HG02759 (cell line): ENCODE measurements around the gene NLRC3.
"Not testable (repeated sequence)": the region's sequence is repeated elsewhere in the genome, so short reads cannot be mapped to it uniquely, and the experiment has no call there.

Experiments
- ATAC-seq: cut with Tn5 transposase; IDR thresholded peaks from one replicate; pipeline ENCODE4 v1.9.1; 2021; ENCODE audit warnings: mild to moderate bottlenecking, moderate library complexity; ENCODE audit not compliant: unreplicated experiment

NLRC3 gene

GRCh38 chr16:3548859-3549258 is 28.3 kb downstream of the NLRC3 start:
- ATAC-seq, result no peak

- no peak for ATAC-seq
Measured at GRCh38 chr16:3548445-3548844, 28.8 kb downstream of the NLRC3 start.

- ATAC-seq, result no peak
Measured at GRCh38 chr16:3546986-3547682, 30.1 kb downstream of the NLRC3 start.

- ATAC-seq, result no peak
Measured at GRCh38 chr16:3542601-3543373, 34.4 kb downstream of the NLRC3 start.

GRCh38 chr16:3541527-3542155 is 35.6 kb downstream of the NLRC3 start:
- ATAC-seq, result no peak

- no peak for ATAC-seq
Measured at GRCh38 chr16:3538222-3538621, 39.0 kb downstream of the NLRC3 start.

- no peak for ATAC-seq
Measured at GRCh38 chr16:3536851-3537250, 40.4 kb downstream of the NLRC3 start.

- ATAC-seq, result no peak
Measured at GRCh38 chr16:3536271-3536731, 40.9 kb downstream of the NLRC3 start.

- no peak for ATAC-seq
Measured at GRCh38 chr16:3534126-3534525, 43.1 kb downstream of the NLRC3 start.

- no peak for ATAC-seq
Measured at GRCh38 chr16:3532741-3533140, 44.5 kb downstream of the NLRC3 start.

GRCh38 chr16:3530371-3530914 is 46.8 kb downstream of the NLRC3 start:
- no peak for ATAC-seq

- ATAC-seq, result no peak
Measured at GRCh38 chr16:3529175-3529574, 48.0 kb downstream of the NLRC3 start.

GRCh38 chr16:3528406-3528805 is 48.8 kb downstream of the NLRC3 start:
- ATAC-seq, result no peak

- ATAC-seq, result not testable (repeated sequence)
Measured at GRCh38 chr16:3527216-3527829, 49.9 kb downstream of the NLRC3 start.

GRCh38 chr16:3525951-3526350 is 51.3 kb downstream of the NLRC3 start:
- no peak for ATAC-seq

- ATAC-seq, result no peak
Measured at GRCh38 chr16:3523281-3523680, 53.9 kb downstream of the NLRC3 start.

GRCh38 chr16:3520841-3521240 is 56.4 kb downstream of the NLRC3 start:
- no peak for ATAC-seq

- no peak for ATAC-seq
Measured at GRCh38 chr16:3520413-3520812, 56.8 kb downstream of the NLRC3 start.

GRCh38 chr16:3519581-3519980 is 57.6 kb downstream of the NLRC3 start:
- ATAC-seq, result no peak

GRCh38 chr16:3518986-3519348 is 58.2 kb downstream of the NLRC3 start:
- ATAC-seq, result no peak

GRCh38 chr16:3518292-3518985 is 58.8 kb downstream of the NLRC3 start:
- ATAC-seq, result no peak
